Smooth muscle cell (in vitro differentiated cells): ENCODE measurements around the gene TRPV6. TPM values are rescaled to one million over a fixed set of nuclear protein-coding genes. Genes with fewer than 3 reads are reported as not detected.

Experiments used
- DNase-seq: peaks from one replicate; lab custom pipeline; 2025; ENCODE audit not compliant: unreplicated experiment; lab: John Stamatoyannopoulos, UW
- H2AFZ ChIP-seq: fragments of 200-600 bp; sonication (generic); 2 replicates; pipeline ENCODE4 v1.6.0; 2016; ENCODE audit warnings: antibody characterized with exemption, low read depth, mild to moderate bottlenecking
- H3F3A ChIP-seq: fragments of 200-600 bp; sonication (generic); 2 replicates; pipeline ENCODE4 v1.6.0; 2017; ENCODE audit warnings: antibody characterized with exemption, low read depth
- H3K27ac ChIP-seq: fragments of 200-600 bp; sonication (generic); 2 replicates; pipeline ENCODE4 v1.5.1; 2016; ENCODE audit warnings: low read depth, mild to moderate bottlenecking
- H3K27me3 ChIP-seq: fragments of 200-600 bp; sonication (generic); 2 replicates; pipeline ENCODE4 v1.6.1; 2016; ENCODE audit warnings: low read depth, mild to moderate bottlenecking
- H3K36me3 ChIP-seq: fragments of 200-600 bp; sonication (generic); 2 replicates; pipeline ENCODE4 v1.5.1; 2016; ENCODE audit warnings: low read depth
- H3K4me1 ChIP-seq: fragments of 200-600 bp; sonication (generic); 2 replicates; pipeline ENCODE4 v1.5.1; 2016; ENCODE audit warnings: low read depth
- H3K4me2 ChIP-seq: fragments of 200-600 bp; sonication (generic); 2 replicates; pipeline ENCODE4 v1.6.0; 2016; ENCODE audit warnings: mild to moderate bottlenecking
- H3K4me3 ChIP-seq: fragments of 200-600 bp; sonication (generic); 2 replicates; pipeline ENCODE4 v1.5.1; 2016; ENCODE audit warnings: mild to moderate bottlenecking
- H3K79me2 ChIP-seq: fragments of 200-600 bp; sonication (generic); 2 replicates; pipeline ENCODE4 v1.6.0; 2016; ENCODE audit warnings: low read depth, mild to moderate bottlenecking
- H3K9ac ChIP-seq: fragments of 200-600 bp; sonication (generic); 2 replicates; pipeline ENCODE4 v1.6.0; 2016; ENCODE audit warnings: low read depth
- H3K9me3 ChIP-seq: fragments of 200-600 bp; sonication (generic); replicated peaks from 2 replicates; pipeline ENCODE4 v1.5.1; 2016; ENCODE audit warnings: low read depth
- H4K20me1 ChIP-seq: fragments of 200-600 bp; sonication (generic); 2 replicates; pipeline ENCODE4 v1.6.0; 2016; ENCODE audit warnings: low read depth
- CTCF ChIP-seq: fragments of 200-600 bp; sonication (generic); IDR thresholded peaks from 2 replicates; pipeline ENCODE4 v1.5.1; 2017; ENCODE audit warnings: borderline replicate concordance, mild to moderate bottlenecking, antibody characterized with exemption; ENCODE audit not compliant: insufficient read depth, poor library complexity, severe bottlenecking
- WGBS: methylation state at CpG from one replicate; pipeline ENCODE4 v1.1.7; 2016; ENCODE audit warnings: low lambda C conversion rate; 5-methylcytosine and 5-hydroxymethylcytosine counted together
- polyA plus RNA-seq: library from polyadenylated mRNA; unstranded; fragments of >200 nt; fragmentation: Nextera tagmentation; extraction: Ambion mirVana; gene quantifications from 2 replicates; pipeline ENCODE4 v1.2.1, GENCODE V29; 2016
- total RNA-seq: library from RNA; depleted of rRNA; stranded (reverse); fragments of >200 nt; gene quantifications from 2 replicates; pipeline ENCODE4 v1.2.3, GENCODE V29; 2014

TRPV6 gene
- total and polyA plus RNA-seq, 2 experiments from 2014 or later: 0.17 TPM; not detected in 1

- Histone ChIP-seq H3K4me2 (peak overlapping the region; percentile 100), H2AFZ (peak overlapping the region; percentile 95), H3K27me3 (no peaks in the 10 kb centered on the region), H3K4me3 (peak overlapping the region; percentile 93), H3K9ac (no peak overlapping the region), H3K79me2 (no peaks in the 10 kb centered on the region), H4K20me1 (no peaks in the 10 kb centered on the region), H3K36me3 (no peaks in the 10 kb centered on the region), H3K4me1 (peaks cover 4% of the 10 kb centered on the region), H3F3A (no peaks in the 10 kb centered on the region), H3K27ac (no peak overlapping the region), H3K9me3 (no peaks in the 10 kb centered on the region)
- no peak for TF ChIP-seq CTCF
- 65% methylated on average over 12 of the region's 12 CpGs for WGBS
- DNase-seq: no peak
Measured at GRCh38 chr7:142855756-142856564, 29.6 kb downstream of the TRPV6 start.

- Histone ChIP-seq H3K27ac (no peak overlapping the region), H3K79me2 (no peaks in the 10 kb centered on the region), H3K27me3 (no peaks in the 10 kb centered on the region), H3K36me3 (no peaks in the 10 kb centered on the region), H3K4me3 (peak overlapping the region; percentile 93), H3K4me1 (peaks cover 4% of the 10 kb centered on the region), H3F3A (no peaks in the 10 kb centered on the region), H3K9me3 (no peaks in the 10 kb centered on the region), H3K9ac (no peak overlapping the region), H4K20me1 (no peaks in the 10 kb centered on the region), H2AFZ (peak overlapping the region; percentile 95), H3K4me2 (peak overlapping the region; percentile 100)
- no peak for TF ChIP-seq CTCF
- 8% methylated on average over 38 of the region's 43 CpGs for WGBS
- DNase-seq: no peak
Measured at GRCh38 chr7:142855114-142855743, 30.3 kb downstream of the TRPV6 start.

- peak within 1 kb of the TSS; percentile 93 for H3K4me3 ChIP-seq
- WGBS: 0% methylated on average over 14 of the region's 70 CpGs
- TF ChIP-seq CTCF: no peak
- DNase-seq: no peak
- H3K27me3 ChIP-seq: no peaks in the 10 kb centered on the region
- peak within 1 kb of the TSS; percentile 3 for H3K9ac ChIP-seq
- H3K27ac ChIP-seq: no peak within 1 kb of the TSS
- H3K4me1 ChIP-seq: peaks cover 4% of the 10 kb centered on the region
- H3K79me2 ChIP-seq: no peaks in the 10 kb centered on the region
- H3K36me3 ChIP-seq: no peaks in the 10 kb centered on the region
- no peaks in the 10 kb centered on the region for H3F3A ChIP-seq
- H3K4me2 ChIP-seq: peak within 1 kb of the TSS; percentile 100
- H3K9me3 ChIP-seq: no peaks in the 10 kb centered on the region
- peak within 1 kb of the TSS; percentile 99 for H2AFZ ChIP-seq
- no peaks in the 10 kb centered on the region for H4K20me1 ChIP-seq
Measured at GRCh38 chr7:142854372-142855113, 31.0 kb downstream of the TRPV6 start, which contains the start of gene EPHB6. EPHB6 (plus strand) TSS chr7:142855076; CDS start chr7:142863228, 8,152 bp downstream.
